ENCODE measurements around the gene RAB20.

- no peak for TF ChIP-seq POLR2A (IDR thresholded peaks at IDR 0.05)
- TF ChIP-seq, protein P1, sequence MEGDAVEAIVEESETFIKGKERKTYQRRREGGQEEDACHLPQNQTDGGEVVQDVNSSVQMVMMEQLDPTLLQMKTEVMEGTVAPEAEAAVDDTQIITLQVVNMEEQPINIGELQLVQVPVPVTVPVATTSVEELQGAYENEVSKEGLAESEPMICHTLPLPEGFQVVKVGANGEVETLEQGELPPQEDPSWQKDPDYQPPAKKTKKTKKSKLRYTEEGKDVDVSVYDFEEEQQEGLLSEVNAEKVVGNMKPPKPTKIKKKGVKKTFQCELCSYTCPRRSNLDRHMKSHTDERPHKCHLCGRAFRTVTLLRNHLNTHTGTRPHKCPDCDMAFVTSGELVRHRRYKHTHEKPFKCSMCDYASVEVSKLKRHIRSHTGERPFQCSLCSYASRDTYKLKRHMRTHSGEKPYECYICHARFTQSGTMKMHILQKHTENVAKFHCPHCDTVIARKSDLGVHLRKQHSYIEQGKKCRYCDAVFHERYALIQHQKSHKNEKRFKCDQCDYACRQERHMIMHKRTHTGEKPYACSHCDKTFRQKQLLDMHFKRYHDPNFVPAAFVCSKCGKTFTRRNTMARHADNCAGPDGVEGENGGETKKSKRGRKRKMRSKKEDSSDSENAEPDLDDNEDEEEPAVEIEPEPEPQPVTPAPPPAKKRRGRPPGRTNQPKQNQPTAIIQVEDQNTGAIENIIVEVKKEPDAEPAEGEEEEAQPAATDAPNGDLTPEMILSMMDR (IDR thresholded peaks at IDR 0.05): no peak
Observed at GRCh38 chr13:110520431-110521295, 40.9 kb downstream of the RAB20 start.

Data from lower leg skin (tissue), 3 donors.